Activated CD8-positive, alpha-beta memory T cell treated with anti-CD3 and anti-CD28 coated beads, Interleukin-2, amount 50 U/mL, for 24 hours (primary cell): Measurements from ENCODE around the gene SOX3.

Experiments used
- DNase-seq: peaks from one replicate; pipeline ENCODE4 v3.0.0-alpha.2; 2020; ENCODE audit errors: extremely low read depth

SOX3 gene

DNA sequence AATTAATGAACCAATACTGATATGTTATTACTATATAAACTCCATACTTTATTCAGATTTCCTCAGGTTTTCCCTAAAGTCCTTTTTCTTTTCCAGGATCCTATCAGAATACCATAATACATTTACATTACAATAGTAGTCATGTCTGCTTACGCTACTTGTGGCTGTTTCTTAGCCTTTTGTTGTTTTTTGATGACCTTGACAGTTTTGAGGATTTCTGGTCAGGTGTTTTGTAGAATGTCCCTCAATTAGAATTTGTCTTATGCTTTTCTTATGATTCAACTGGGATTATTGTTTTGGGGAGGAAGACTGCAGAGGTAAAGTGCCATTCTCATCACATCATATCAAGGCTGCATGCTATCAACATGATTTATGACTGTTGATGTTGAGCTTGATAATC lies 9.1 kb downstream of the SOX3 start:
- DNase-seq, result no peak

DNA sequence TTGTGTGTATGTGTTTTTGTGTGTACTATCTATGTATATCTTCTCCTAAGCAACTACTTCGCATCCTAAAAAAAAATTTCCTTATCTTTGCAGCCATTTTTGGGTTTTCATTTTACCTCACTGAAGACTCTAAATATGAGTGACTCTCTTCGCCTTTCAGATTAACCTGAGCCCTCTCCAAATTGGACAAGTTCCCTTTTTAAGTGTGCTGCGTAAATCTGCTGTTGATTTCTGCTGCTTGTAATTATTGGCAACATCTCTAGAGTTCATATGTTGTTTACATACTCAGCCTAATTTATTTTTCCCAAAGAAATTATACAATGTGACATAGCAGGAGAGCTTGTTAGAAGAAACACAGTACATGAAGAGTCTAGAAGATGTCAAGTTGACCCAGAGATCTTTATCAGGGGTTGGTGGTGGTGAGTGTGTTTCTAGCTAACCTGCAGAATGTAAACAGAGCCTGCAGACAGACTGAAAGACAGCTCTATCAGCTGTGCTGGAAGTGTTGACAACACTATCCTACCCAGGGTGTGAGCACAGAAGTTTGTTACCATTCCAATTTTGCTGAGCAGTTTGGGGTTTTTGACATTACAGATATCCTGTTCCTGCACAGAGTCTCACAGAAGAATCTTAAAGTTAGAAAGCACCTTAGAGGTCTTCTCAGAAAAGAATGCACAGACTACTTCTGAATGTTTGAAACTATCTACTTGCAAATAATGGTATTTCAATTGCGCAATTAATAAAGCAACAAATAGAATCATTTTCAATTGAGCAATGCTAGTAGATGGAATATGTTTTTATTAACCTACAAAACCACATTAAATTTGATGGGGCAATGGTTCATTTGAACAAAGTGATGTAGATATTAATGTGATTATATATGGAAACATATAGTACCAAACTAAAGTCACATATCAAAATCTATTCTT lies 12.5 kb downstream of the SOX3 start:
- DNase-seq, result no peak

GRCh38 chrX:140480765-140481164 lies 24.1 kb downstream of the SOX3 start:
- no peak for DNase-seq

GRCh38 chrX:140477987-140478386 lies 26.9 kb downstream of the SOX3 start:
- no peak for DNase-seq

- DNase-seq, result no peak
Measured at GRCh38 chrX:140475025-140475424, 29.8 kb downstream of the SOX3 start.

GRCh38 chrX:140467211-140467610 lies 37.7 kb downstream of the SOX3 start:
- no peak for DNase-seq
